Measurements from ENCODE around the gene HIC2. TPM values are rescaled to one million over a fixed set of nuclear protein-coding genes. Genes with fewer than 3 reads are reported as not detected.

The HIC2 gene
- total and polyA plus RNA-seq, 9 of the 15 experiments (the other 6 are each of a cell fraction or from before 2014, with no cell fraction given): 1.7 to 117 (median 35.5) TPM

GRCh38 chr22:21451545-21452520 lies 34.7 kb downstream of the HIC2 start (continued):
- TF ChIP-seq POLR2H (tag; IDR thresholded peaks at IDR 0.05; ENCODE audit: low read depth) (no peak), BRCA1 (IDR thresholded peaks at IDR 0.05) (no peak), BRCA1 (CRISPR knock-in tag; IDR thresholded peaks at IDR 0.05) (peak; percentile 90; the same call in 1 of the 2 replicates), ZBTB33 (CRISPR knock-in tag; IDR thresholded peaks at IDR 0.05) (no peak), MLX (CRISPR knock-in tag; conservative IDR thresholded peaks at IDR 0.05) (peak in 1 of 2 experiments; percentile 94; a peak in 2 of 4 replicates), TEAD1 (CRISPR knock-in tag; IDR thresholded peaks at IDR 0.05) (peak; percentile 44 to 56; a peak in 2 of 4 replicates), ZNF41 (CRISPR knock-in tag; conservative IDR thresholded peaks at IDR 0.05) (no peak), SNRNP70 (optimal IDR thresholded peaks at IDR 0.05; ENCODE audit: low read depth, low read length) (peak; percentile 81), KAT7 (CRISPR knock-in tag; IDR thresholded peaks at IDR 0.05; ENCODE audit: borderline replicate concordance) (no peak), CTCF (IDR thresholded peaks at IDR 0.05 in 2 of 3, conservative IDR thresholded peaks at IDR 0.05 in 1 of 3; ENCODE audit: insufficient read depth in 2 of 3, low read depth in 1 of 3, low read length in 3 of 3) (no peak), ZNF212 (CRISPR knock-in tag; IDR thresholded peaks at IDR 0.05) (no peak), ATF3 (IDR thresholded peaks at IDR 0.05) (no peak), ATF3 (CRISPR knock-in tag; conservative IDR thresholded peaks at IDR 0.05) (peak; percentile 41; the same call in 1 of the 2 replicates), CREB1 (IDR thresholded peaks at IDR 0.05) (peak; percentile 43), CREB1 (CRISPR knock-in tag; IDR thresholded peaks at IDR 0.05) (no peak), ZNF79 (CRISPR knock-in tag; IDR thresholded peaks at IDR 0.05; ENCODE audit: low read depth) (no peak), PREB (CRISPR knock-in tag; IDR thresholded peaks at IDR 0.05) (no peak), HMG20B (CRISPR knock-in tag; IDR thresholded peaks at IDR 0.05) (no peak), ZBTB1 (CRISPR knock-in tag; IDR thresholded peaks at IDR 0.05; ENCODE audit: borderline replicate concordance, low read depth) (peak; percentile 50; the same call in 1 of the 2 replicates), ZNF232 (CRISPR knock-in tag; IDR thresholded peaks at IDR 0.05) (0 out of 2 replicates have a peak, but pooled peaks have one; percentile 11), ZNF766 (CRISPR knock-in tag; conservative IDR thresholded peaks at IDR 0.05) (no peak)

All from K562 (cell line).